ENCODE results near the gene SYTL1. TPM values are rescaled to one million over a fixed set of nuclear protein-coding genes. Genes with fewer than 3 reads are reported as not detected.

The SYTL1 gene
- total RNA-seq, 4 donors from 2014 or later = 0.81 to 4.8 (median 2.7) TPM

DNA sequence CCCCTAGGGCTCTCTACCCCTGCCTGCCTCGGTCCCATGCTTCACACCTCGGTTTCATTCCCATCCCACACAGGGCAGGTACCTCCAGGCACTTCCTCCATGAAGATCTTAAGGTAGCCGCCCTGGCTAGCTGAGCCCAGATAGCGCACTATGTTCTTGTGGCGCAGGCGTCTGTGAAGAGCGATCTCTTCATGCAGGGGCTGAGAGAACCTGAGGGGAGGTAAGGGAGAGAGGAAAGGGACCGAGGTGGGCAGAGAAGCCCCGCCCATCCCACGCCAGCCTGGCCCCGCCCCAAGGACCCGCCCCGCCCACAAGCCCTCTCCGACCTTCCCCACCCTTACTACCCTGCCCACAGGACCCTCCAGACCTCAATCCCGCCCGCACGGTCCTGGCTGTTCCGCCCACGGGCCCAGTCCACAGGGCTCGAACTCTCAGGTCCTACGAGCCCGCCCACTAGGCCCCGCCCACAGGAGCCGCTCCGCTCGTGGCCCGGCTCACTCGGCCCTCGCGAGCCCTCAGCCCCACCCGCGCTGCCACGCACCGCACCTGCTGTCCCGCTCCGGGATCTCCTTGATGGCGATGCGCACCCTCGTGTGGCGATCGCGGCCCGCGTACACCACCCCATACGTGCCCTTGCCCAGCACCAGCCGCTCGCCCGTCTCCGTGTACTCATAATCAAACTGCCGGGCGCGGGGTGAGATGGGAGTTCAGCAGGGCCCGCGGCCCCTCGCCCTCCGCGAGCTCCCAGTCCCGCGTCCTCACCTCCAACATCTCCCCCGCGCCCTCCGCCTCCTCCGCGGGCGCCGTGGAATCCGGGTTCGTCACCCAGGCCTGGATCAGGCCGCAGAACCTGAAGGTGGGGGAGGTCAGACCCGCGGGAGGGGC lies 18.6 kb downstream of the SYTL1 start:
- H3K36me3 ChIP-seq = peaks cover 0 to 94% of the 10 kb centered on the region in 2 donors

DNA sequence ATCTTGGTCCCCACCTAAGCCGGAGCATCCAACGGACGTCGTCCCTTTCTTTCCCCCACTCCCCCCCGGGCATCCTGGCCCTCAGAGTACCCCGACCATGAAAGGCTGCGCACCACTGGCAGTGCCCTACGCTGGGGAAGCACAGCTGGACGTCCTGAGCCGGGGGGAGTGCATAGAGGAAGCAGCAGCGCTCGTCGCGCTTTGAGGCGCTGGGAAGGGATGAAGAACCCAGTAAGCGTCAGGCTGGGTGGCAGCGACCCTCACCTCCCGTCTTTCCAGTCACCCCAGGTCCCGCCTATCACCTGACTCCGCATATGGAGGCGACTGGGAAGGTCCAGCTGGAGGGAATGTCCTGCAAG lies 19.2 kb downstream of the SYTL1 start:
- WGBS, 2 donors (ENCODE audit: low coverage in 1 of 2) = 100% methylated on average over 4 of the region's 21 CpGs; no CpG with 5 or more reads in 1 of the 2 donors
- Histone ChIP-seq H3K27ac (no peak overlapping the region), H3K36me3 (peaks cover 0 to 88% of the 10 kb centered on the region in 2 donors), H3K4me1 (peaks cover 2 to 57% (median 12%) of the 10 kb centered on the region in 3 donors), H3K27me3 (no peaks in the 10 kb centered on the region), H3K9me3 (no peaks in the 10 kb centered on the region), H3K4me3 (no peak overlapping the region)
- TF ChIP-seq POLR2AphosphoS5 (IDR thresholded peaks at IDR 0.05) = no peak
- no peak for TF ChIP-seq EP300 (IDR thresholded peaks at IDR 0.05)
- TF ChIP-seq, protein P1, sequence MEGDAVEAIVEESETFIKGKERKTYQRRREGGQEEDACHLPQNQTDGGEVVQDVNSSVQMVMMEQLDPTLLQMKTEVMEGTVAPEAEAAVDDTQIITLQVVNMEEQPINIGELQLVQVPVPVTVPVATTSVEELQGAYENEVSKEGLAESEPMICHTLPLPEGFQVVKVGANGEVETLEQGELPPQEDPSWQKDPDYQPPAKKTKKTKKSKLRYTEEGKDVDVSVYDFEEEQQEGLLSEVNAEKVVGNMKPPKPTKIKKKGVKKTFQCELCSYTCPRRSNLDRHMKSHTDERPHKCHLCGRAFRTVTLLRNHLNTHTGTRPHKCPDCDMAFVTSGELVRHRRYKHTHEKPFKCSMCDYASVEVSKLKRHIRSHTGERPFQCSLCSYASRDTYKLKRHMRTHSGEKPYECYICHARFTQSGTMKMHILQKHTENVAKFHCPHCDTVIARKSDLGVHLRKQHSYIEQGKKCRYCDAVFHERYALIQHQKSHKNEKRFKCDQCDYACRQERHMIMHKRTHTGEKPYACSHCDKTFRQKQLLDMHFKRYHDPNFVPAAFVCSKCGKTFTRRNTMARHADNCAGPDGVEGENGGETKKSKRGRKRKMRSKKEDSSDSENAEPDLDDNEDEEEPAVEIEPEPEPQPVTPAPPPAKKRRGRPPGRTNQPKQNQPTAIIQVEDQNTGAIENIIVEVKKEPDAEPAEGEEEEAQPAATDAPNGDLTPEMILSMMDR (IDR thresholded peaks at IDR 0.05) = no peak
- TF ChIP-seq POLR2A (IDR thresholded peaks at IDR 0.05) = no peak
- no peak for ATAC-seq

More for the DNA sequence above, 18.6 kb downstream of the SYTL1 start:
- ATAC-seq = no peak
- Histone ChIP-seq H3K27ac (peak overlapping the region in 1 of 4 donors; percentile 29), H3K27me3 (no peaks in the 10 kb centered on the region), H3K4me1 (peaks cover 2 to 55% (median 12%) of the 10 kb centered on the region in 3 donors), H3K9me3 (no peaks in the 10 kb centered on the region), H3K4me3 (peak overlapping the region in 1 of 2 donors; percentile 31)
- TF ChIP-seq EP300 (IDR thresholded peaks at IDR 0.05) = no peak
- TF ChIP-seq POLR2AphosphoS5 (IDR thresholded peaks at IDR 0.05) = no peak
- TF ChIP-seq, protein P1 (IDR thresholded peaks at IDR 0.05) = no peak
- no peak for TF ChIP-seq POLR2A (IDR thresholded peaks at IDR 0.05)
- no CpG with 5 or more reads among the region's 71 CpGs for WGBS, 2 donors (ENCODE audit: low coverage in 1 of 2)

DNA sequence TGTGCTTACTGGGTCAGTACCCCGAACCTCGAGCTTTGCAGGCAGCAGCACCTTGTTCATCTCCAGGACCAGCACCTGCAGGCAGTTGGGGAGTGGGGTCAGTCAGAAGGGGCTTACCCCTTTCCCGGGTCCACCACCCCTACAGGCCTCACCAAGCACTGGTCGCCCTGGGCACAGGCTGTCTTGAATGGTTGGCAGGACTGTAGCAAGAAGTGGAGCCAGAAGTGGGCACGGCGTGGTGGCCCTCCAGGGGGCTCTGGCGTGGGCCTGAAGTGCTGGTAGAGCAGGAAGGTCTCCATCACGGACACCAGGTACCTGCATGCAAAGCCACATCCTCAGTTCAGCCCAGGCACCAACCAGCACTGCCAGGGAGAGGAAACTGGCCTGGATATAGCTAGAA lies 19.7 kb downstream of the SYTL1 start:
- Histone ChIP-seq H3K27me3 (no peaks in the 10 kb centered on the region), H3K4me3 (no peak overlapping the region), H3K36me3 (peaks cover 0 to 83% of the 10 kb centered on the region in 2 donors), H3K27ac (no peak overlapping the region), H3K4me1 (peaks cover 2 to 58% (median 12%) of the 10 kb centered on the region in 3 donors), H3K9me3 (no peaks in the 10 kb centered on the region)
- ATAC-seq = no peak
- TF ChIP-seq EP300 (IDR thresholded peaks at IDR 0.05) = no peak
- TF ChIP-seq, protein P1 (IDR thresholded peaks at IDR 0.05) = no peak
- no peak for TF ChIP-seq POLR2AphosphoS5 (IDR thresholded peaks at IDR 0.05)
- no peak for TF ChIP-seq POLR2A (IDR thresholded peaks at IDR 0.05)
- no CpG with 5 or more reads among the region's 8 CpGs for WGBS, 2 donors (ENCODE audit: low coverage in 1 of 2)

DNA sequence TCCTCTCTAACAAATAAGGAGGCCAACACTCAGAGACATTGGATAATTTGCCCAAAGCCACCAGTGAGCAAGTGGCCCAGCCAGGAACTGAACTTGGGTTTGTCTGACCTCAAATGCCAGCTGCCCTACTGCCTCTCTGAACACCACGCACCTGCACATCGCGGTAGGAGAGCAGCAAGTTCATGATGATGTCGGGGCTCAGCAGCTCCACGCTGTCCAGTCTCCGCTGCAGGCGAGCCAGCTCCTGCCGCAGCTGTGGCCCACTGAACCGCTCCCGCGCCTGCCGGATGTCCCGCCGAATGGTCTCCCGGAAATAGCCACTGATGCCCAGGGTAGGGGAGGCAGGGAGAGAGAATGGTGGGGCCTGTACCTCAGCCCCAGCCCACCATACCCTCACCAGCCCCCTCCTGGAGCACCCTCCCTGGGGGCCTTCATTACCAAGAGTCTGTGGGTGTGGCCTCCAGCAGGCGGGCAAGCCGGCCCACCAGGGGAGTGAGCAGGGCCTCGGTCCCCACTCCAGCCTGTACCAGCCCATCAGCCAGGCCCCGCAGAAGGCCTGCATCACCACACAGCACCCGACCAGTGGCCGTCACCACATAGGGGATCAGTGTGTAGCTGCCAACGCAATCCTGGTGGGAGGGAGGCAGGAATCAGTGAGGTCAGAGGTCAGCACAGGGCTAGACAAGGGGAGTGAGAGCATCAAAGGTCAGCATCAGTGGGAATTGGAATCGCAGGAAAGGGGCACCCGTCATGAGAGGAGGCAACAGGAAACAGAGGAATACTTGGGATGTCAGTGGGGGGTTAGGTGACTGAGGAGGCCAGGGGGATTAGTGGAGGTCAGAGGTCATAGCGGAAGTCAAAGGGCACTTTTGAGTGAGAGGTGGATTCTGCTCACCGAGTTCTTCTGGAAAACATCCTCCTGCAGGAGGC lies 22.2 kb downstream of the SYTL1 start:
- peaks cover 9 to 67% (median 19%) of the 10 kb centered on the region in 3 donors for H3K4me1 ChIP-seq
- H3K27ac ChIP-seq = peak overlapping the region in 3 of 4 donors; percentile 98 to 99 (median 99)

More for the DNA sequence above, 22.2 kb downstream of the SYTL1 start:
- WGBS, 2 donors (ENCODE audit: low coverage in 1 of 2) = 78% methylated on average over 8 of the region's 26 CpGs; no CpG with 5 or more reads in 1 of the 2 donors
- TF ChIP-seq, protein P1 (IDR thresholded peaks at IDR 0.05) = no peak
- TF ChIP-seq POLR2AphosphoS5 (IDR thresholded peaks at IDR 0.05) = no peak
- TF ChIP-seq EP300 (IDR thresholded peaks at IDR 0.05) = no peak
- TF ChIP-seq POLR2A (IDR thresholded peaks at IDR 0.05) = no peak
- Histone ChIP-seq H3K36me3 (peaks cover 0 to 58% of the 10 kb centered on the region in 2 donors), H3K9me3 (no peaks in the 10 kb centered on the region), H3K27me3 (no peaks in the 10 kb centered on the region), H3K4me3 (peak overlapping the region in 1 of 2 donors; percentile 91)
- ATAC-seq = no peak
